T-helper 2 cell (primary cell): ENCODE results near the gene MCOLN2.
A peak's percentile ranks its signal among the peaks of the same experiment; 100 is the strongest.

Experiments
- DNase-seq, 5 experiments: peaks; one replicate each; pipeline versions ENCODE4 v3.0.0 to v3.0.0-alpha.2; 2012 to 2022

The MCOLN2 gene

GRCh38 chr1:84892705-84893618, 104.0 kb downstream of the MCOLN2 start, which contains the start of gene LPAR3:
LPAR3 (minus strand) TSS chr1:84893206; CDS start chr1:84866120, 27,086 bp downstream.
- DNase-seq: peak in 1 of 5 experiments; percentile 11

GRCh38 chr1:84890566-84890965, 106.3 kb downstream of the MCOLN2 start:
- DNase-seq: no peak

GRCh38 chr1:84889437-84889836, 107.5 kb downstream of the MCOLN2 start:
- no peak for DNase-seq

GRCh38 chr1:84888753-84889152, 108.2 kb downstream of the MCOLN2 start:
- DNase-seq: no peak

GRCh38 chr1:84887261-84887934, 109.5 kb downstream of the MCOLN2 start:
- DNase-seq: no peak

- no peak for DNase-seq
Measured at GRCh38 chr1:84885469-84885868, 111.4 kb downstream of the MCOLN2 start.

GRCh38 chr1:84884671-84885389, 112.1 kb downstream of the MCOLN2 start:
- DNase-seq: no peak

GRCh38 chr1:84883286-84883685, 113.6 kb downstream of the MCOLN2 start:
- no peak for DNase-seq

- no peak for DNase-seq
Measured at GRCh38 chr1:84877592-84877991, 119.3 kb downstream of the MCOLN2 start.

GRCh38 chr1:84876353-84876752, 120.6 kb downstream of the MCOLN2 start:
- peak in 1 of 5 experiments; percentile 67 for DNase-seq
